Adrenal gland (tissue), 5 donors: ENCODE results near the gene IL4R.

Experiments used
- POLR2A ChIP-seq, 2 donors: fragments of 450-650 bp; IDR thresholded peaks; one replicate each; pipeline ENCODE4 v1.6.1; 2017; ENCODE audit warnings: antibody characterized with exemption in 2 of 2, mild to moderate bottlenecking in 2 of 2, moderate library complexity in 1 of 2
- TF ChIP-seq, protein P1 (sequence below), 6 experiments: fragments of 450-650 bp in 4 of 6; fragments of 200-600 bp in 2 of 6; sonication (generic) in 1 of 6; IDR thresholded peaks; 1 replicate in 5 of 6; 2 replicates in 1 of 6; pipeline versions ENCODE4 v1.5.1 to v1.8.0; 2016 to 2021; ENCODE audit warnings: antibody characterized with exemption in 6 of 6, mild to moderate bottlenecking in 2 of 6, moderate library complexity in 1 of 6
- donor health status: DM: no; HTN: no; CAD: no.

DNA sequence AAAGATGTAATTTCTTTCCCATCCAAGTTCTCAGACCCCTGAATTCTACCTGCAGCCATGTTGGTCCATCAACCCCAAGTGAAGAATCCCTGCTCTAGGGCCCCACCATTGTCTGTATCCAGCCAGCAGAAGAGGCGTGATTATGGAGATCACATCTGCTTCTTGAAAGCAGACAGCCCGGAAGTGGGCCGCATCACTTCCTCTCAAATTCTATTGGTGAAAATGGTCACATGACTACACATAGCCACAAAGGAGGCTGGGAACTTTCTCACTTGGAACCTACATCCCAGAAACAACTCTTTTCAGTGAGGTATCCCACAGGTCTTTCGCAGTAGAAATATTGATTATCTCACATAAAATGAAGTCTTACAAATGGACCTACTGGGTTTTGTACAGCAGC lies 40.1 kb downstream of the IL4R start:
- TF ChIP-seq, protein P1, sequence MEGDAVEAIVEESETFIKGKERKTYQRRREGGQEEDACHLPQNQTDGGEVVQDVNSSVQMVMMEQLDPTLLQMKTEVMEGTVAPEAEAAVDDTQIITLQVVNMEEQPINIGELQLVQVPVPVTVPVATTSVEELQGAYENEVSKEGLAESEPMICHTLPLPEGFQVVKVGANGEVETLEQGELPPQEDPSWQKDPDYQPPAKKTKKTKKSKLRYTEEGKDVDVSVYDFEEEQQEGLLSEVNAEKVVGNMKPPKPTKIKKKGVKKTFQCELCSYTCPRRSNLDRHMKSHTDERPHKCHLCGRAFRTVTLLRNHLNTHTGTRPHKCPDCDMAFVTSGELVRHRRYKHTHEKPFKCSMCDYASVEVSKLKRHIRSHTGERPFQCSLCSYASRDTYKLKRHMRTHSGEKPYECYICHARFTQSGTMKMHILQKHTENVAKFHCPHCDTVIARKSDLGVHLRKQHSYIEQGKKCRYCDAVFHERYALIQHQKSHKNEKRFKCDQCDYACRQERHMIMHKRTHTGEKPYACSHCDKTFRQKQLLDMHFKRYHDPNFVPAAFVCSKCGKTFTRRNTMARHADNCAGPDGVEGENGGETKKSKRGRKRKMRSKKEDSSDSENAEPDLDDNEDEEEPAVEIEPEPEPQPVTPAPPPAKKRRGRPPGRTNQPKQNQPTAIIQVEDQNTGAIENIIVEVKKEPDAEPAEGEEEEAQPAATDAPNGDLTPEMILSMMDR (IDR thresholded peaks at IDR 0.05), result no peak
- TF ChIP-seq POLR2A (IDR thresholded peaks at IDR 0.05), result no peak
